Measurements from ENCODE around the gene NOA1. TPM values are rescaled to one million over a fixed set of nuclear protein-coding genes. Genes with fewer than 3 reads are reported as not detected.

NOA1 gene
- polyA plus RNA-seq, 2 of the 4 experiments (the other 2 are of a cell fraction), result 11.3 to 15.0 TPM

DNA sequence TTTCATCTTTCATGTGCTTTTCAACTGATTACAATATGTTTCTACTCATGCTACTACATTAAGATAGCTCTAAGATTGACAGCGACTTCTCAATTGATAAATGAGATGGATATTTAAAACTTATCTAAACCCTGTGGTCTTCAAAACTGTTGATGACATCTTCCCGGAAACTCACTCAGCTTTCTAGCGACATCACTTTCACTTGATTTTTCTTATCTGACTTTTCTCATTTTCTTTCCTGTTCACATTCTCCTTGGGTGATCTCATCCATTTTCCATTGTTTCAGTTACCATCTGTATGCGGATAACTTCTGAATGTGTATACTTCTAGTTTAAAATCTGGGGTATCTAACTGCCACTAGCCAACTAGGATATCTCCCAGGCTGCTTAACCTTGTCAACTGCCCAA is 4.4 kb upstream of the NOA1 start:
- DNase-seq (ENCODE audit: low read depth in 1 of 2, low spot score in 1 of 2) (no peak), ATAC-seq (no peak), FAIRE-seq (no peak)
- Histone ChIP-seq H3K4me1 (peaks cover 20% of the 10 kb centered on the region), H3K27ac (no peak overlapping the region), H3K4me3 (no peak overlapping the region), H3K4me2 (peak overlapping the region; percentile 86; the same call in 2 of the 3 replicates), H3K9me3 (no peaks in the 10 kb centered on the region)
- CTCF ChIA-PET, result no interaction called here
- 88% methylated on average over 4 of the region's 4 CpGs for WGBS (ENCODE audit: missing lambda C conversion rate)
- TF ChIP-seq FOXS1 (CRISPR knock-in tag; IDR thresholded peaks at IDR 0.05) (no peak), MAFK (IDR thresholded peaks at IDR 0.05; ENCODE audit: partially characterized antibody) (no peak), POLR2A (IDR thresholded peaks at IDR 0.05; ENCODE audit: low read length) (no peak), RAD21 (conservative IDR thresholded peaks at IDR 0.05 in 1 of 2, IDR thresholded peaks at IDR 0.05 in 1 of 2) (no peak), MYC (IDR thresholded peaks at IDR 0.05; ENCODE audit: borderline replicate concordance, low read length) (no peak), RFX5 (IDR thresholded peaks at IDR 0.05) (no peak), HOXA7 (CRISPR knock-in tag; IDR thresholded peaks at IDR 0.05) (no peak), KDM5A (IDR thresholded peaks at IDR 0.05) (no peak), EHMT2 (IDR thresholded peaks at IDR 0.05; ENCODE audit: low read depth) (no peak), HOXB13 (CRISPR knock-in tag; IDR thresholded peaks at IDR 0.05; ENCODE audit: low read depth) (no peak), EP300 (IDR thresholded peaks at IDR 0.05) (no peak), SMC3 (IDR thresholded peaks at IDR 0.05) (no peak)
- TF ChIP-seq, protein P1, sequence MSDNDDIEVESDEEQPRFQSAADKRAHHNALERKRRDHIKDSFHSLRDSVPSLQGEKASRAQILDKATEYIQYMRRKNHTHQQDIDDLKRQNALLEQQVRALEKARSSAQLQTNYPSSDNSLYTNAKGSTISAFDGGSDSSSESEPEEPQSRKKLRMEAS (IDR thresholded peaks at IDR 0.05), result no peak
- TF ChIP-seq, protein P2, sequence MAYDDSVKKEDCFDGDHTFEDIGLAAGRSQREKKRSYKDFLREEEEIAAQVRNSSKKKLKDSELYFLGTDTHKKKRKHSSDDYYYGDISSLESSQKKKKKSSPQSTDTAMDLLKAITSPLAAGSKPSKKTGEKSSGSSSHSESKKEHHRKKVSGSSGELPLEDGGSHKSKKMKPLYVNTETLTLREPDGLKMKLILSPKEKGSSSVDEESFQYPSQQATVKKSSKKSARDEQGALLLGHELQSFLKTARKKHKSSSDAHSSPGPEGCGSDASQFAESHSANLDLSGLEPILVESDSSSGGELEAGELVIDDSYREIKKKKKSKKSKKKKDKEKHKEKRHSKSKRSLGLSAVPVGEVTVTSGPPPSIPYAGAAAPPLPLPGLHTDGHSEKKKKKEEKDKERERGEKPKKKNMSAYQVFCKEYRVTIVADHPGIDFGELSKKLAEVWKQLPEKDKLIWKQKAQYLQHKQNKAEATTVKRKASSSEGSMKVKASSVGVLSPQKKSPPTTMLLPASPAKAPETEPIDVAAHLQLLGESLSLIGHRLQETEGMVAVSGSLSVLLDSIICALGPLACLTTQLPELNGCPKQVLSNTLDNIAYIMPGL (CRISPR knock-in tag; IDR thresholded peaks at IDR 0.05; ENCODE audit: borderline replicate concordance), result no peak
- TF ChIP-seq, protein P3, sequence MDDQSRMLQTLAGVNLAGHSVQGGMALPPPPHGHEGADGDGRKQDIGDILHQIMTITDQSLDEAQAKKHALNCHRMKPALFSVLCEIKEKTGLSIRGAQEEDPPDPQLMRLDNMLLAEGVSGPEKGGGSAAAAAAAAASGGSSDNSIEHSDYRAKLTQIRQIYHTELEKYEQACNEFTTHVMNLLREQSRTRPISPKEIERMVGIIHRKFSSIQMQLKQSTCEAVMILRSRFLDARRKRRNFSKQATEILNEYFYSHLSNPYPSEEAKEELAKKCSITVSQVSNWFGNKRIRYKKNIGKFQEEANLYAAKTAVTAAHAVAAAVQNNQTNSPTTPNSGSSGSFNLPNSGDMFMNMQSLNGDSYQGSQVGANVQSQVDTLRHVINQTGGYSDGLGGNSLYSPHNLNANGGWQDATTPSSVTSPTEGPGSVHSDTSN (IDR thresholded peaks at IDR 0.05), result no peak
- TF ChIP-seq, protein P4, sequence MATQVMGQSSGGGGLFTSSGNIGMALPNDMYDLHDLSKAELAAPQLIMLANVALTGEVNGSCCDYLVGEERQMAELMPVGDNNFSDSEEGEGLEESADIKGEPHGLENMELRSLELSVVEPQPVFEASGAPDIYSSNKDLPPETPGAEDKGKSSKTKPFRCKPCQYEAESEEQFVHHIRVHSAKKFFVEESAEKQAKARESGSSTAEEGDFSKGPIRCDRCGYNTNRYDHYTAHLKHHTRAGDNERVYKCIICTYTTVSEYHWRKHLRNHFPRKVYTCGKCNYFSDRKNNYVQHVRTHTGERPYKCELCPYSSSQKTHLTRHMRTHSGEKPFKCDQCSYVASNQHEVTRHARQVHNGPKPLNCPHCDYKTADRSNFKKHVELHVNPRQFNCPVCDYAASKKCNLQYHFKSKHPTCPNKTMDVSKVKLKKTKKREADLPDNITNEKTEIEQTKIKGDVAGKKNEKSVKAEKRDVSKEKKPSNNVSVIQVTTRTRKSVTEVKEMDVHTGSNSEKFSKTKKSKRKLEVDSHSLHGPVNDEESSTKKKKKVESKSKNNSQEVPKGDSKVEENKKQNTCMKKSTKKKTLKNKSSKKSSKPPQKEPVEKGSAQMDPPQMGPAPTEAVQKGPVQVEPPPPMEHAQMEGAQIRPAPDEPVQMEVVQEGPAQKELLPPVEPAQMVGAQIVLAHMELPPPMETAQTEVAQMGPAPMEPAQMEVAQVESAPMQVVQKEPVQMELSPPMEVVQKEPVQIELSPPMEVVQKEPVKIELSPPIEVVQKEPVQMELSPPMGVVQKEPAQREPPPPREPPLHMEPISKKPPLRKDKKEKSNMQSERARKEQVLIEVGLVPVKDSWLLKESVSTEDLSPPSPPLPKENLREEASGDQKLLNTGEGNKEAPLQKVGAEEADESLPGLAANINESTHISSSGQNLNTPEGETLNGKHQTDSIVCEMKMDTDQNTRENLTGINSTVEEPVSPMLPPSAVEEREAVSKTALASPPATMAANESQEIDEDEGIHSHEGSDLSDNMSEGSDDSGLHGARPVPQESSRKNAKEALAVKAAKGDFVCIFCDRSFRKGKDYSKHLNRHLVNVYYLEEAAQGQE (IDR thresholded peaks at IDR 0.05), result no peak
- POLR2A ChIA-PET, result no interaction called here

DNA sequence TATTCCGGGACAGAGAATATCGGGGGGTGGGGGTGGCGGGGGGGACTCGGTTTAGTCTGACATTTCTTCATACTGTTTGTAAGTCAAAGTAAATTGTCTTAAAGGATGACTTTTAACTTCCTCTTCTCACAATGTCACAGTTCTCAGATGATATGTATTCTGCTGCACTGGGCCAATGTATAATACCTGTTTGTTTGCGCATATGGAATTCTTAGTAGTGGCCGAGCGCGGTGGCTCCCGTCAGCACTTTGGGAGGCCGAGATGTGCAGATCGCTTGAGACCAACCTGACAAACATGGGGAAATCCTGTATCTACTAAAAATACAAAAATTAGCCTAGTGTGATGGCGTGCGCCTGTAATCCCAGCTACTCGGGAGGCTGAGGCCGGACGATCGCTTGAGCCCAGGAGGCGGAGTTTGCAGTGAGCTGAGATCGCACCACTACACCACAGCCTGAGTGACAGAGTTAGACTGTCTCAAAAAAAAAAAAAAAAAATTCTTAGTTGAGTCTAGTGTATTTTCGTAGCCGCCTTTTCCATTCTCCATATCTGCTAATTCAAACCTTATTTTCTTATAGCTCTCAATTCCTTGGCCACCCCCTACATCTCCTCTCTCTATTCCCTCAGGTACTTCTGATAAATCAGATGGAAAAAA is 2.1 kb upstream of the NOA1 start:
- WGBS (ENCODE audit: missing lambda C conversion rate), result 8% methylated on average over 21 of the region's 21 CpGs
- ChIA-PET POLR2A (interaction anchor here (0.9 to 1.1 kb wide), 3 partner anchors 16 to 111 kb away, joined by 3 to 4 read pairs (median 3); no protein-coding TSS in a partner anchor), CTCF (interaction anchor here (0.5 to 0.6 kb wide), 3 partner anchors 42 to 1159 kb away, joined by 3 to 5 read pairs (median 3); no protein-coding TSS in a partner anchor)
- no peak for TF ChIP-seq PHF8 (IDR thresholded peaks at IDR 0.05; ENCODE audit: borderline replicate concordance, low read depth)
- DNase-seq (ENCODE audit: low read depth in 1 of 2, low spot score in 1 of 2) (no peak), FAIRE-seq (no peak), ATAC-seq (peak in 1 of 2 experiments; percentile 24; a peak in 2 of 6 replicates)
- H3K27ac ChIP-seq, result peak overlapping the region; percentile 85 to 91
- no peaks in the 10 kb centered on the region for H3K9me3 ChIP-seq
- peak overlapping the region; percentile 86 for H3K4me2 ChIP-seq
- H3K4me3 ChIP-seq, result peak overlapping the region; percentile 87
- H3K4me1 ChIP-seq, result peaks cover 24% of the 10 kb centered on the region
